ENCODE results near the gene GSTT4.

Gene GSTT4

DNA sequence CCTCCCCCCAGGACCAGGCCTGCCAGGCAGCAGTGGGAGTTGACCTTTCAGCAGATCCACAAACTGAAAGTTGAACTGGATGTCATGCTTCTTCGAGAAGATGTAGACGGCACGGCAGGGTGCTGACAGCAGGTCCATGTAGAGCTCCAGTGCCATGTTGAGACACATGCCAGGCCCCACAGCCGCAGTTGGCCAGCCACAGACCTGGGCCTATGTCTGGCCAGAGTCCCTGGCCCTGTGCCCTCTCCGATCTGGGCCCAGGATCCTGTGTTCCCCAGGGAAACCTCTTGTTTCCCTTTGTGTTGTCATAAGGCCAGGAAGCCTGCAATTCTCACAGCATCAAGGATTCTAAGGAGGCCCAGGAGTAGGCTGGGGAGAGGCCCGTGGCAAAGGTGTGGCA, at the start of gene GSTT4:
GSTT4 (minus strand) TSS at position 253 of the 400 bp plus-strand sequence; CDS start at position 156, 97 bp downstream.
- Histone ChIP-seq H3K27ac (no peak within 1 kb of the TSS), H3K27me3 (peaks cover 4% of the 10 kb centered on the region), H3K4me3 (ENCODE audit: low read depth in 1 of 2, low read length in 1 of 2) (no peak within 1 kb of the TSS), H3K9me3 (no peaks in the 10 kb centered on the region), H3K36me3 (no peaks in the 10 kb centered on the region), H3K4me1 (ENCODE audit: control insufficient read depth in 1 of 2, insufficient read depth in 1 of 2, low read depth in 1 of 2, low read length in 1 of 2) (no peaks in the 10 kb centered on the region)
- TF ChIP-seq, protein P1, sequence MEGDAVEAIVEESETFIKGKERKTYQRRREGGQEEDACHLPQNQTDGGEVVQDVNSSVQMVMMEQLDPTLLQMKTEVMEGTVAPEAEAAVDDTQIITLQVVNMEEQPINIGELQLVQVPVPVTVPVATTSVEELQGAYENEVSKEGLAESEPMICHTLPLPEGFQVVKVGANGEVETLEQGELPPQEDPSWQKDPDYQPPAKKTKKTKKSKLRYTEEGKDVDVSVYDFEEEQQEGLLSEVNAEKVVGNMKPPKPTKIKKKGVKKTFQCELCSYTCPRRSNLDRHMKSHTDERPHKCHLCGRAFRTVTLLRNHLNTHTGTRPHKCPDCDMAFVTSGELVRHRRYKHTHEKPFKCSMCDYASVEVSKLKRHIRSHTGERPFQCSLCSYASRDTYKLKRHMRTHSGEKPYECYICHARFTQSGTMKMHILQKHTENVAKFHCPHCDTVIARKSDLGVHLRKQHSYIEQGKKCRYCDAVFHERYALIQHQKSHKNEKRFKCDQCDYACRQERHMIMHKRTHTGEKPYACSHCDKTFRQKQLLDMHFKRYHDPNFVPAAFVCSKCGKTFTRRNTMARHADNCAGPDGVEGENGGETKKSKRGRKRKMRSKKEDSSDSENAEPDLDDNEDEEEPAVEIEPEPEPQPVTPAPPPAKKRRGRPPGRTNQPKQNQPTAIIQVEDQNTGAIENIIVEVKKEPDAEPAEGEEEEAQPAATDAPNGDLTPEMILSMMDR (IDR thresholded peaks at IDR 0.05): no peak

DNA sequence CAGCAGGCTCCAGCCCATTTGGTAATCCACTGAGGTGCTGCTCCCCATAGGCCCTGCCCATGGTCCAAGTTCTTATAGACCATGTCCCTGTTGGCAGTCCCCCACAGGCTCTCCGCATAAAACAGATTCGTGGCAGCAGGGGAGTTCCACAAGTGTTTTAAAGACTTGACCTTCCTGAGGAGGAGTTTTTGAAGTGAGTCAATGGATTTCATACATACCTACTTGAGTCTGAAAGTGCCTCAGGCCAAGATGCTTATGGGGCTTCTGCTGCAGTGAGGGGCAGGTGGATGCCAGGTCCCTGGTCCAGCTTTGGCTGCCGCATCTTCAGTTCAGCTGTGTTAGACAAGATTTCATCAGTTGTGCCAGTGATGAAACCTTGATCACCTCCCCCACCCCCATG, 49.1 kb upstream of the GSTT4 start:
- TF ChIP-seq, protein P1 (IDR thresholded peaks at IDR 0.05): no peak
- Histone ChIP-seq H3K4me3 (ENCODE audit: low read depth in 1 of 2, low read length in 1 of 2) (no peak overlapping the region), H3K27ac (no peak overlapping the region), H3K27me3 (no peaks in the 10 kb centered on the region), H3K36me3 (peaks cover 71% of the 10 kb centered on the region), H3K9me3 (no peaks in the 10 kb centered on the region), H3K4me1 (ENCODE audit: control insufficient read depth in 1 of 2, insufficient read depth in 1 of 2, low read depth in 1 of 2, low read length in 1 of 2) (no peaks in the 10 kb centered on the region)

- H3K27me3 ChIP-seq: no peaks in the 10 kb centered on the region
- H3K4me1 ChIP-seq (ENCODE audit: control insufficient read depth in 1 of 2, insufficient read depth in 1 of 2, low read depth in 1 of 2, low read length in 1 of 2): no peaks in the 10 kb centered on the region
- H3K27ac ChIP-seq: no peak overlapping the region
- TF ChIP-seq, protein P1 (IDR thresholded peaks at IDR 0.05): no peak
- no peak overlapping the region for H3K4me3 ChIP-seq (ENCODE audit: low read depth in 1 of 2, low read length in 1 of 2)
- H3K9me3 ChIP-seq: no peaks in the 10 kb centered on the region
- peaks cover 69% of the 10 kb centered on the region for H3K36me3 ChIP-seq
Measured at GRCh38 chr22:24053481-24054226, 48.4 kb upstream of the GSTT4 start.

DNA sequence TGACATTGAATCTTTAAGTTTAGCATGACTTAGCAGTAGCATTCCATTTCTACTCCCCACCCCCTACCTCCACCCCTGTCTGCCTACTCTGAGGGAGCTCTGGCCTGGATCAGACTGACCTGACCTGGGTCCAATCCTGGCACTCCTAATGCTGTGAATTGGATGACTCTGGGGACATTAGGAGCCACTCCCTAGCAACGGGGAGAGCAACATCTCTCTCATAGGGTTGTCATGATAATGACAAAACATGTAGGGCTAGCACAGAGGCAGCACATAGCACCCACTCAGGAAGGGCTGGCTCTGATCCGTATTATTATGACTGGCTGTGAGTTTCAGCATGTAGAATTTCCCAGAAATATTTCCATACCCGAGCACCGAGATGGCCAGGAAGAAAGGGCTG, 46.3 kb upstream of the GSTT4 start:
- Histone ChIP-seq H3K4me1 (ENCODE audit: control insufficient read depth in 1 of 2, insufficient read depth in 1 of 2, low read depth in 1 of 2, low read length in 1 of 2) (no peaks in the 10 kb centered on the region), H3K36me3 (peaks cover 57% of the 10 kb centered on the region), H3K27me3 (no peaks in the 10 kb centered on the region), H3K9me3 (no peaks in the 10 kb centered on the region), H3K4me3 (ENCODE audit: low read depth in 1 of 2, low read length in 1 of 2) (no peak overlapping the region), H3K27ac (no peak overlapping the region)
- TF ChIP-seq, protein P1 (IDR thresholded peaks at IDR 0.05): no peak

DNA sequence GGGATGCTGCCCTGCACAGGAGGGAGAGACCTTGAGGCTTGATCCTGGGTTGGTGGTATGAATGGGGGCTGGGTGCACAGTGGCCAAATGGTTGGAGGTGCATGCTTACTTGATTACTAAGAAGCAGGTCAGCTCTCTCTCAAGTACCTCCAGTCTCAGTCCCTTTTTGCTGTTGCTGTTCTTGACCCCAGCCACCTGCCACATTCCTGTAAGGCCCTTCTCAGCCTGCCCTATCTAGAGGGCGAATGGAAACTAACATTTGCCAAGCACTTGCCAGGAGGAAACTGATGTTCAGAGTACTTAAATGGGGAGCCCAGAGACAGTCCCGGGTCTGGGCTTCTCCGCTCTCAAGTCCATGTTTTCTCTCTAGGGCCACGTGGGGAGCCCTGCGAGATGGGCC, 45.8 kb upstream of the GSTT4 start:
- H3K27ac ChIP-seq: no peak overlapping the region

More for the DNA sequence above, 45.8 kb upstream of the GSTT4 start:
- Histone ChIP-seq H3K27me3 (no peaks in the 10 kb centered on the region), H3K9me3 (no peaks in the 10 kb centered on the region), H3K4me3 (ENCODE audit: low read depth in 1 of 2, low read length in 1 of 2) (no peak overlapping the region), H3K4me1 (ENCODE audit: control insufficient read depth in 1 of 2, insufficient read depth in 1 of 2, low read depth in 1 of 2, low read length in 1 of 2) (no peaks in the 10 kb centered on the region), H3K36me3 (peaks cover 52% of the 10 kb centered on the region)
- TF ChIP-seq, protein P1 (IDR thresholded peaks at IDR 0.05): no peak

All from neutrophil (primary cell).